ENCODE data around the gene KIAA0930.

- no peak for TF ChIP-seq YY1 (IDR thresholded peaks at IDR 0.05; ENCODE audit: low read depth)
- TF ChIP-seq CREB1 (IDR thresholded peaks at IDR 0.05; ENCODE audit: low read depth) = no peak
- no peak for TF ChIP-seq TEAD4 (IDR thresholded peaks at IDR 0.05)
- no peak for TF ChIP-seq MAX (IDR thresholded peaks at IDR 0.05)
- no peak for TF ChIP-seq EP300 (IDR thresholded peaks at IDR 0.05; ENCODE audit: borderline replicate concordance)
- no peak for TF ChIP-seq TCF12 (IDR thresholded peaks at IDR 0.05; ENCODE audit: low read depth)
- TF ChIP-seq RAD21 (IDR thresholded peaks at IDR 0.05; ENCODE audit: low read depth) = no peak; the same call in 1 of the 2 replicates
- no peak for TF ChIP-seq REST (IDR thresholded peaks at IDR 0.05; ENCODE audit: low read depth)
These were observed 2.1 kb upstream of the KIAA0930 start for GRCh38 chr22:45242778-45243191.
